LNCAP (cell line): ENCODE measurements around the gene PTTG2.

ENCODE experiments used
- TF ChIP-seq, protein P1 (sequence below): fragments of 450-650 bp; IDR thresholded peaks from 2 replicates; pipeline ENCODE4 v1.5.1; 2017; ENCODE audit warnings: mild to moderate bottlenecking

The PTTG2 gene

DNA sequence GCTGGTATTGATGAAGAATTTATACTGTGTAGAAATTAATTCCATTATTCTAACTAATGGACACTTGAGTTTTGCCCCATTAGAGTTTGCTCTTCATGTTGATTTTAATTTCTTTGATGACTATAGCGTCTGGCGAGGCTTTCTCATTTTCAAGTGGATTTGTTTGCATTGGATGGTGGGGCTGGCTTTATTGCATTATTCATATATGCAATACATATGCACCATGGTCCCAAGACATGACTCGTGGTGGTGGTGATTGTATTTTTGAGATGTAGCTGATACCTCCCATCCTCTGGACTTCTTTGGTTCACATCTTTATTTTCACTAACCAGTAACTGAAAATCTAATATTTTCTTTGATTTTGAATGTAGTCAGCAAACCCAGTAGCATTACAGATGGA, 39.8 kb downstream of the PTTG2 start:
- TF ChIP-seq, protein P1, sequence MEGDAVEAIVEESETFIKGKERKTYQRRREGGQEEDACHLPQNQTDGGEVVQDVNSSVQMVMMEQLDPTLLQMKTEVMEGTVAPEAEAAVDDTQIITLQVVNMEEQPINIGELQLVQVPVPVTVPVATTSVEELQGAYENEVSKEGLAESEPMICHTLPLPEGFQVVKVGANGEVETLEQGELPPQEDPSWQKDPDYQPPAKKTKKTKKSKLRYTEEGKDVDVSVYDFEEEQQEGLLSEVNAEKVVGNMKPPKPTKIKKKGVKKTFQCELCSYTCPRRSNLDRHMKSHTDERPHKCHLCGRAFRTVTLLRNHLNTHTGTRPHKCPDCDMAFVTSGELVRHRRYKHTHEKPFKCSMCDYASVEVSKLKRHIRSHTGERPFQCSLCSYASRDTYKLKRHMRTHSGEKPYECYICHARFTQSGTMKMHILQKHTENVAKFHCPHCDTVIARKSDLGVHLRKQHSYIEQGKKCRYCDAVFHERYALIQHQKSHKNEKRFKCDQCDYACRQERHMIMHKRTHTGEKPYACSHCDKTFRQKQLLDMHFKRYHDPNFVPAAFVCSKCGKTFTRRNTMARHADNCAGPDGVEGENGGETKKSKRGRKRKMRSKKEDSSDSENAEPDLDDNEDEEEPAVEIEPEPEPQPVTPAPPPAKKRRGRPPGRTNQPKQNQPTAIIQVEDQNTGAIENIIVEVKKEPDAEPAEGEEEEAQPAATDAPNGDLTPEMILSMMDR: no peak

DNA sequence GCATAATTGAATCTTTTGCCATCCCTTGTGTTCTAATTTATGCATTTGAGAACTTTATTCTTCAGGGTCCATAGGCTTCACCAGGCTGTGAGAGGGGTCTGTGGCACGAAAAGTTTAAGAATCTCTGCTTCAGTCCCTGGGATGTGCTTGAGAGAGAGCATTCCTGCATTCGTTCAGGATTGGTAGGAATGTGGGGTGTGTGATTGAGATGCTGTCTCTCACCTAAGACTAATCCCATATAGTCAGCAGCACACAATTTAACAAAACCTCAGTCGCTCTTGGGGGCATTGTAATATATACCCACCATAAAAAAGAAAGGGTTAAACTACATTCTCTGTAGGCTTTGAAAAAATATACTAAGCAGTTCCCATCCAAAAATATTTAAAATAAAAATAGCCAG, 41.7 kb downstream of the PTTG2 start:
- TF ChIP-seq, protein P1: no peak

DNA sequence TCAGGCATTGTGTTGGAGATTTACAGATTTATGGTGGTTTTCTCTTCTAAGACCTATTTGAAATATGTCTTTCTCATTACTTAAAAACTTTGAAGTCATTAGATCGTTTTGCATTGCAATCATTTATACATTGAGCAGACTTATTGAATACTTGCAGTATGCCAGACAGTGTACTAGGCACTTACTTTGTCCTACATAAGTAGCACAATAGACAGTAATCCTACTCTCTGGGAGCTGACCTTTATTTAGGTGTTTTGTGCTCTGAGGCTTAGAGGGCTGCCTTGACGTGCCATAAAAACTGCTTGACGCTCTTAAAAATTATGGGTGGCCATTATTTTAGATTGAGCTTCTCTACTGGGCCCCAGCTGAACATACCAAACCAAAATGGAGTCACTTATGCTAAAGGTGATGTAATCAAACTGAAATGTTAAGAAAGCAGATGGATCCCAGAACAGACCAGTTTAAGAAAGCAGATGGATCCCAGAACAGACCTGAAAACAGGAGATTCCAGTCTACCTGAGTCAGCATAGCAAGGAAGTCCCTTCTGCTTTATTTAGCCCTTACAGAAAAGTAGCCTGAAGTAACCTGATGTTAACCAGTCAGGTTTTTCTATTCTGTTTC, 42.4 kb downstream of the PTTG2 start:
- TF ChIP-seq, protein P1: no peak

DNA sequence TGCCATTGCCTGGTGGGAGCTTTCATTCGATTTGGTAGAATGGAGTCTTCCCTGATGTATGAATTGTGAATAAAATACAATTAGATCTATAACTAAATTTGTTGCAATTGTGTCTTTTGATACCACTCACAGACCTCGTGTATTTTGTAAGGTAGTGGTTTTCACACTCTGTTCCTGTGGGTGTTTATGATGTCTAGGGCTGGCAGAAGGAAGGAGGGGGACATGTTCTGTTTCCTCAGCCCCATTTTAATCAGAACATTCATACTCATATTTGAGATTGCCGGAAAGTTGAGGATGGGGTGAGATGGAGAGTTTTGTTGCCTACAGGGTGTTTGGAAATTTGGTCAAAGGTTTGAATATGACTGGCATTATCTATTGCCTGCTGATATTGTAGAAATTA, 42.9 kb downstream of the PTTG2 start:
- TF ChIP-seq, protein P1: no peak

DNA sequence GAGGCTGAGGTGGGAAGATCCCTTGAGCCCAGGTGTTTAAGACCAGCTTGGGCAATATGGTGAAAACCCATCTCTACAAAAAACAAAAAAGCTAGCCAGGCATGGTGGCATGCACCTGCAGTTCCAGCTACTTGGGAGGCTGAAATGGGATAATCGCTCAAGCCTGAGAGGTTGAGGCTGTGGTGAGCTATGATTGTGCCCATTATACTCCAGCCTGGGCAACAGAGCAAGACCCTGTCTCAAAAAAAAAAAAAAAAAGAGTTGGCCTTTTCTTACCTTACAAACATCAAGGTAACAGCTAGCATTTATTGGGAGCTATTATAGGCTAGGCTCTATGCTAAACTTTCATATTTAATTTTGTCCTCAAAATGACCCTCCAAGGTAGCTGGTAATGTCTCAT, 43.4 kb downstream of the PTTG2 start:
- TF ChIP-seq, protein P1: no peak

DNA sequence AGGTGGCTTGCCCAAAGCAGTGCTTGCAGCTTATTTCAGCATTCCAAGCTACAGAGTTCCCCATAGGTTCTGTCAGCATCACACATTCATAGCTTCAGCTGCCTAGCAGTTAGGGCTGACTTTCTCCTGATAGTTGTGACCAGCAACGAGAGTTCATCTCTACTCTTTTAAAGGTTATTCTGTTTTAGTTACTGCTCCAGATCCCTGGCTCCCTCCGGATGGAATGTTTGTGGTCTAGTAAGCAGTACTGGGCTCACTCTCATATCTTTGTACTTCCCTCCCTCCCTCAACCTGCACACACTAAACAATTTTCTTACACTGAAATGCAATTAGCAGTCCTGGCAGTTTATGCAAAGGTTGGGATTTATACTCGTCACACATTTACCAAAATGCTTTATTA, 43.9 kb downstream of the PTTG2 start:
- TF ChIP-seq, protein P1: no peak

DNA sequence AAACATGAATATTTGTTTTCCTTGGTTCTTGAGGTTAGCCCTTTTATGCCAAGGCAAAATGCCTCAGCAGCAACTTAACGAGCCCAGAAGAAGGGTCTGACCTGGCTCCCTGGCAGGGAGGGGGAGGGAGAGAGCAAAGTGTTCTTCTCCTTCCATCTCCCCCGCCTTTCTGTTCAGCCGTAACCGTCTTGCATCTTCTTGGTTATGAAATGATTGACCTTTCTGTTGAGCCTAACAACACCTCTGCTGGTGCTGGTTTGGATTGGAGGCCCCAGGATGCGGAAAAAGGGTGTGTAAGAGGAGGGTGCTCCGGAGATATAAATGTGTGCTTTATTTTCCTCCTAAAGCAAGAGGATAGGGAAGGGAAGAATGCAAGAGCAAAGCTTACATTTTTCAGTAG, 44.7 kb downstream of the PTTG2 start:
- TF ChIP-seq, protein P1: no peak

DNA sequence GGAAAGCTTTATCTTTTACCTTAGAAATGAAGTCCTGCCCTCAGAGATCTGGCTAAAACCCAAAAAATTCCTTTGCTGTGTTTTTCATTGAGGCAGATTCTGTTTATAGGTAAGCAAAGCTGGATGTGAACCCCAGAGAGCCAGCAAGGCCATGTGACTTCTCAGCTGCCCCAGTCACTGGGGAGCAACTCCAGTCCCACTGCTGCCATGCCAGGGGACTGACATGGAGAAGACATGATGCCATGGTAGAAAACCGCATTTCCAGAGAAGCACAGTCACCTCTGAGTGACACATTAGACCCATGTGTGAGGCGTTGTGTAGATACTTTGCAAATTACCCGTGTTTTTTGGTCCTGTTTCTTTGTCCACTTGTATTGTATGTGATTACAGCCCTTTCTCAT, 45.4 kb downstream of the PTTG2 start:
- TF ChIP-seq, protein P1: no peak
